CD14-positive monocyte (primary cell): ENCODE measurements around the gene SLC1A2. TPM values are rescaled to one million over a fixed set of nuclear protein-coding genes. Genes with fewer than 3 reads are reported as not detected.

Experiments used
- DNase-seq, 3 donors: peaks; one replicate each; pipeline ENCODE4 v3.0.0-alpha.2; 2011 to 2022
- H2AFZ ChIP-seq: 2 replicates; pipeline ENCODE4 v1.6.0; 2012; ENCODE audit warnings: mild to moderate bottlenecking, low read depth, low read length, inconsistent platforms; ENCODE audit not compliant: insufficient read depth, poor library complexity, severe bottlenecking
- H3K27ac ChIP-seq, 2 donors: 1 replicate in 1 of 2; 2 replicates in 1 of 2; pipeline ENCODE4 v1.5.1; 2012 to 2013; ENCODE audit warnings: low read length in 2 of 2, control low read depth in 1 of 2, inconsistent platforms in 1 of 2, low read depth in 1 of 2, mild to moderate bottlenecking in 1 of 2
- H3K27me3 ChIP-seq, 2 donors: one replicate each; pipeline versions ENCODE4 v1.6.0 to v1.6.1; 2011 to 2013; ENCODE audit warnings: low read length in 2 of 2; ENCODE audit not compliant: control insufficient read depth in 2 of 2, insufficient read depth in 2 of 2
- H3K36me3 ChIP-seq, 2 donors: replicated peaks in 1 of 2; 1 replicate in 1 of 2; 2 replicates in 1 of 2; pipeline versions ENCODE4 v1.5.1 to v1.6.1; 2012 to 2013; ENCODE audit warnings: low read length in 2 of 2, control low read depth in 1 of 2, inconsistent platforms in 1 of 2, mild to moderate bottlenecking in 1 of 2; ENCODE audit not compliant: insufficient read depth in 2 of 2, control insufficient read depth in 1 of 2
- H3K4me1 ChIP-seq, 2 donors: 1 replicate in 1 of 2; 2 replicates in 1 of 2; pipeline versions ENCODE4 v1.5.1 to v1.6.1; 2012 to 2013; ENCODE audit warnings: low read length in 2 of 2, control low read depth in 1 of 2, inconsistent platforms in 1 of 2, mild to moderate bottlenecking in 1 of 2, moderate library complexity in 1 of 2; ENCODE audit not compliant: insufficient read depth in 2 of 2, control insufficient read depth in 1 of 2
- H3K4me2 ChIP-seq: replicated peaks from 2 replicates; pipeline ENCODE3; 2012; ENCODE audit warnings: low read length, moderate library complexity, mild to moderate bottlenecking; ENCODE audit not compliant: poor library complexity, severe bottlenecking; ENCODE audit errors: extremely low read depth
- H3K4me3 ChIP-seq, 3 experiments: fragments of 200-600 bp in 1 of 3; sonication (generic) in 1 of 3; replicated peaks in 1 of 3; 1 replicate in 2 of 3; 2 replicates in 1 of 3; pipeline ENCODE4 v1.5.1; 2011 to 2013; ENCODE audit warnings: low read length in 3 of 3, mild to moderate bottlenecking in 3 of 3, control low read depth in 2 of 3, low read depth in 2 of 3, inconsistent platforms in 1 of 3, moderate library complexity in 1 of 3
- H3K79me2 ChIP-seq: 2 replicates; pipeline ENCODE4 v1.6.0; 2012; ENCODE audit warnings: mild to moderate bottlenecking, control low read depth, inconsistent platforms, low read length, moderate library complexity; ENCODE audit not compliant: insufficient read depth
- H3K9ac ChIP-seq: 2 replicates; pipeline ENCODE4 v1.6.0; 2017; ENCODE audit warnings: low read length, mild to moderate bottlenecking; ENCODE audit not compliant: insufficient read depth, poor library complexity, severe bottlenecking
- H3K9me3 ChIP-seq, 2 donors: replicated peaks in 1 of 2; 1 replicate in 1 of 2; 2 replicates in 1 of 2; pipeline versions ENCODE4 v1.5.1 to v1.6.1; 2012 to 2013; ENCODE audit warnings: low read length in 2 of 2, control low read depth in 1 of 2; ENCODE audit not compliant: control insufficient read depth in 1 of 2, insufficient read depth in 1 of 2
- H4K20me1 ChIP-seq: 2 replicates; pipeline ENCODE4 v1.6.0; 2012; ENCODE audit warnings: mild to moderate bottlenecking, low read length, control low read depth, moderate library complexity; ENCODE audit not compliant: insufficient read depth
- H3K27ac Mint-ChIP-seq, 7 donors: one replicate each; pipeline ENCODE4 v1.8.0; 2020; ENCODE audit warnings: mild to moderate bottlenecking in 7 of 7, mixed read lengths in 7 of 7, moderate library complexity in 6 of 7, inconsistent platforms in 2 of 7
- H3K27me3 Mint-ChIP-seq, 3 donors: one replicate each; pipeline ENCODE4 v1.8.0; 2021 to 2022; ENCODE audit warnings: low read depth in 3 of 3, mild to moderate bottlenecking in 3 of 3, mixed read lengths in 3 of 3, moderate library complexity in 3 of 3, inconsistent platforms in 1 of 3
- H3K36me3 Mint-ChIP-seq, 2 donors: one replicate each; pipeline ENCODE4 v1.8.0; 2020; ENCODE audit warnings: mixed read lengths in 2 of 2, inconsistent platforms in 1 of 2, mild to moderate bottlenecking in 1 of 2
- H3K4me1 Mint-ChIP-seq: one replicate; pipeline ENCODE4 v1.8.0; 2020; ENCODE audit warnings: mild to moderate bottlenecking, mixed read lengths
- H3K4me3 Mint-ChIP-seq, 2 donors: one replicate each; pipeline ENCODE4 v1.8.0; 2020; ENCODE audit warnings: mild to moderate bottlenecking in 2 of 2, mixed read lengths in 2 of 2, moderate library complexity in 1 of 2
- H3K9me3 Mint-ChIP-seq, 7 donors: one replicate each; pipeline ENCODE4 v1.8.0; 2020 to 2022; ENCODE audit warnings: mixed read lengths in 7 of 7, mild to moderate bottlenecking in 6 of 7, moderate library complexity in 6 of 7, inconsistent platforms in 2 of 7
- CTCF ChIP-seq: fragments of 200-600 bp; IDR thresholded peaks from one replicate; pipeline ENCODE4 v1.8.0; 2022; ENCODE audit warnings: antibody characterized with exemption, mild to moderate bottlenecking
- WGBS: methylation state at CpG from one replicate; pipeline ENCODE4 v1.1.5; 2013; ENCODE audit warnings: missing lambda C conversion rate; ENCODE audit not compliant: insufficient coverage; 5-methylcytosine and 5-hydroxymethylcytosine counted together
- intact Hi-C, 2 donors: fragments of 100-400 bp; cut with micrococcal nuclease; formaldehyde crosslinking; loops; one replicate each; pipeline versions ENCODE4 v1.15.0 to v1.15.1; 2023
- polyA plus RNA-seq, 3 donors: library from polyadenylated mRNA; depleted of rRNA in 1 of 3; unstranded in 2 of 3; stranded (reverse) in 1 of 3; fragments of 300-500 nt in 2 of 3; fragments of >200 nt in 1 of 3; fragmentation: Illumina TruSeq in 2 of 3; gene quantifications; 1 replicate in 2 of 3; 2 replicates in 1 of 3; pipeline ENCODE4 v1.2.3, GENCODE V29; 2012 to 2021

SLC1A2 gene
- polyA plus RNA-seq, 3 donors: 0.07 TPM; not detected in 2

GRCh38 chr11:35324183-35324886 lies 95.0 kb downstream of the SLC1A2 start:
- no peaks in the 10 kb centered on the region for H3K9me3 ChIP-seq
- H3K27ac Mint-ChIP-seq: no peak overlapping the region
- no peak overlapping the region for H3K4me3 Mint-ChIP-seq
- H3K36me3 Mint-ChIP-seq: no peaks in the 10 kb centered on the region
- no peak for TF ChIP-seq CTCF
- no peak overlapping the region for H2AFZ ChIP-seq
- no peak overlapping the region for H3K4me2 ChIP-seq
- H3K9me3 Mint-ChIP-seq: peaks cover 0 to 3% (median 0%) of the 10 kb centered on the region in 7 donors
- peaks cover 3 to 4% of the 10 kb centered on the region in 2 donors for H3K4me1 ChIP-seq
- no peak overlapping the region for H3K4me3 ChIP-seq
- H3K79me2 ChIP-seq: no peaks in the 10 kb centered on the region
- H3K36me3 ChIP-seq: no peaks in the 10 kb centered on the region
- no peak overlapping the region for H3K27ac ChIP-seq
- intact Hi-C loops: no loop called here
- DNase-seq: no peak
- peaks cover 9% of the 10 kb centered on the region for H3K4me1 Mint-ChIP-seq
- peaks cover 0 to 2% (median 1%) of the 10 kb centered on the region in 3 donors for H3K27me3 Mint-ChIP-seq
- no peak overlapping the region for H3K9ac ChIP-seq
- no peaks in the 10 kb centered on the region for H4K20me1 ChIP-seq
- H3K27me3 ChIP-seq: no peaks in the 10 kb centered on the region

- Mint-ChIP-seq H3K4me1 (peaks cover 19% of the 10 kb centered on the region), H3K27me3 (peaks cover 0 to 2% (median 1%) of the 10 kb centered on the region in 3 donors), H3K27ac (peak overlapping the region in 1 of 7 donors; percentile 54), H3K9me3 (peaks cover 0 to 3% (median 0%) of the 10 kb centered on the region in 7 donors), H3K4me3 (no peak overlapping the region), H3K36me3 (no peaks in the 10 kb centered on the region)
- Histone ChIP-seq H3K4me2 (no peak overlapping the region), H3K27me3 (no peaks in the 10 kb centered on the region), H3K27ac (no peak overlapping the region), H2AFZ (no peak overlapping the region), H3K79me2 (no peaks in the 10 kb centered on the region), H3K4me3 (no peak overlapping the region), H3K36me3 (no peaks in the 10 kb centered on the region), H3K4me1 (peaks cover 14% of the 10 kb centered on the region in 2 donors), H3K9me3 (no peaks in the 10 kb centered on the region), H3K9ac (no peak overlapping the region), H4K20me1 (no peaks in the 10 kb centered on the region)
- intact Hi-C loops: no loop called here
- TF ChIP-seq CTCF: no peak
- 42% methylated on average over 2 of the region's 9 CpGs for WGBS
- DNase-seq: no peak
Observed at GRCh38 chr11:35323076-35323868, 96.1 kb downstream of the SLC1A2 start.
